OCI-LY7 (cell line): ENCODE measurements around the gene SPEF1. TPM values are rescaled to one million over a fixed set of nuclear protein-coding genes. Genes with fewer than 3 reads are reported as not detected.

Experiments
- BruUV-seq: library from RNA; stranded (reverse); fragments of 400-500 nt; replicated peaks from 2 replicates; lab custom pipeline; 2021; lab: Mats Ljungman, UMichigan
- CTCF ChIA-PET: fragments of 300-600 bp; sonication (Branson Sonifier 250); formaldehyde crosslinking; loops from one replicate; lab custom pipeline; 2022; ENCODE audit warnings: antibody characterized with exemption; ENCODE audit not compliant: unreplicated experiment; lab: Charles Lee
- POLR2A ChIA-PET: fragments of 300-600 bp; sonication (Branson Sonifier 250); formaldehyde crosslinking; loops from one replicate; lab custom pipeline; 2022; ENCODE audit warnings: antibody characterized with exemption; lab: Charles Lee
- DNase-seq: peaks from one replicate; pipeline ENCODE4 v3.0.0-alpha.2; 2015; ENCODE audit warnings: low spot score
- H2AFZ ChIP-seq: fragments of 200-600 bp; sonication (generic), shearing (Covaris generic); 2 replicates; pipeline ENCODE4 v1.6.1; 2014; ENCODE audit warnings: mild to moderate bottlenecking, antibody characterized with exemption, low read length, moderate library complexity
- H3K27ac ChIP-seq: fragments of 200-600 bp; sonication (generic); 2 replicates; pipeline ENCODE4 v1.5.1; 2014; ENCODE audit warnings: mixed run types, low read depth, mild to moderate bottlenecking, moderate library complexity, low read length, inconsistent platforms; ENCODE audit not compliant: poor library complexity, severe bottlenecking
- H3K36me3 ChIP-seq: fragments of 200-600 bp; sonication (generic); 2 replicates; pipeline ENCODE4 v1.6.1; 2014; ENCODE audit warnings: mild to moderate bottlenecking, antibody characterized with exemption, low read length, moderate library complexity, mixed read lengths; ENCODE audit not compliant: insufficient read depth
- H3K4me1 ChIP-seq: fragments of 200-600 bp; sonication (generic); 2 replicates; pipeline ENCODE4 v1.5.1; 2014; ENCODE audit warnings: mild to moderate bottlenecking, low read length; ENCODE audit not compliant: insufficient read depth, poor library complexity, severe bottlenecking
- H3K4me2 ChIP-seq: fragments of 200-600 bp; sonication (generic); 2 replicates; pipeline ENCODE4 v1.6.1; 2014; ENCODE audit warnings: mild to moderate bottlenecking, low read length
- H3K4me3 ChIP-seq: fragments of 200-600 bp; sonication (generic); 2 replicates; pipeline ENCODE4 v1.5.1; 2014; ENCODE audit warnings: mild to moderate bottlenecking, low read depth, low read length; ENCODE audit not compliant: poor library complexity, severe bottlenecking
- H3K79me2 ChIP-seq: fragments of 200-600 bp; sonication (generic); 2 replicates; pipeline ENCODE4 v1.6.1; 2016; ENCODE audit warnings: low read depth, mild to moderate bottlenecking, low read length, moderate library complexity, mixed read lengths; ENCODE audit not compliant: insufficient read depth
- H3K9me2 ChIP-seq: fragments of 200-600 bp; sonication (generic); 2 replicates; pipeline ENCODE4 v1.6.1; 2016; ENCODE audit warnings: mild to moderate bottlenecking, low read length, mixed read lengths; ENCODE audit not compliant: insufficient read depth
- H3K9me3 ChIP-seq: fragments of 200-600 bp; sonication (generic); 2 replicates; pipeline ENCODE4 v1.6.1; 2014; ENCODE audit warnings: mild to moderate bottlenecking, mixed run types, low read length, mixed read lengths
- H4K20me1 ChIP-seq: fragments of 200-600 bp; sonication (generic); 2 replicates; pipeline ENCODE4 v1.6.1; 2014; ENCODE audit warnings: mild to moderate bottlenecking, antibody characterized with exemption, low read length, moderate library complexity, mixed read lengths; ENCODE audit not compliant: insufficient read depth
- EZH2phosphoT487 ChIP-seq: fragments of 200-600 bp; sonication (generic); IDR thresholded peaks from 2 replicates; pipeline ENCODE4 v1.6.1; 2018; ENCODE audit warnings: low read depth, borderline replicate concordance, mild to moderate bottlenecking, mixed run types, antibody characterized with exemption, low read length, moderate library complexity, mixed read lengths
- intact Hi-C: fragments of 100-400 bp; cut with micrococcal nuclease; formaldehyde crosslinking; loops from one replicate; pipeline ENCODE4 v1.10.0; 2022; ENCODE audit not compliant: unreplicated experiment
- total RNA-seq, 2 experiments: library from RNA; depleted of rRNA in 1 of 2; stranded (reverse); fragments of >200 nt in 1 of 2; shearing (Covaris generic) in 1 of 2; gene quantifications; 2 replicates each; pipeline ENCODE4 v1.2.3, GENCODE V29; 2014 to 2022
- TF ChIP-seq, protein P1 (sequence below): fragments of 200-600 bp; sonication (generic); conservative IDR thresholded peaks from 2 replicates; pipeline ENCODE4 v1.5.1; 2014; ENCODE audit warnings: mild to moderate bottlenecking, antibody characterized with exemption, low read length, moderate library complexity, mixed read lengths

The SPEF1 gene
- total RNA-seq, 2 experiments from 2014 or later: 0.09 to 0.27 TPM

DNA sequence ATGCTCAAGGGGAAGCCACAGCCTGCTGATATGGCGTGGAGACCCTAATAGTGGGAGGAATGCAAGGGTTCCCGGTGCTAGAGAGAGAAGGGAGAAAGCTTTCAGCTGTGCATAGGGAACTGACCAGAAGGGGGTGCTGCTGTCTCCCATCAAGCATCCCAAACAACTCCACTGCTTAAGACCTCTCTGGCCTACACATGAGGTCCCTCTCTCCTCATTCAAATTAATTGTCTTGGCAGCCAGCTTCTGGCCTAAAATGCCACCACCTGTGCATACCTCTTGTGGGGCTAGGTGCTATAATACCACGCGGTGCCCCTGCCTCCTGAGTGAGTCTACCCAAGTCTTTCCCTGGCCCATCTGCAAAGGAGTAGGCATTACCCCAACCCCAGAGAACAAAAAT is 28.1 kb downstream of the SPEF1 start:
- peak; percentile 71 for DNase-seq
- Histone ChIP-seq H3K36me3 (peaks cover 38% of the 10 kb centered on the region), H2AFZ (no peak overlapping the region), H3K27ac (no peak overlapping the region), H3K79me2 (no peaks in the 10 kb centered on the region), H3K9me2 (no peaks in the 10 kb centered on the region), H4K20me1 (no peaks in the 10 kb centered on the region), H3K4me3 (no peak overlapping the region), H3K4me2 (no peak overlapping the region), H3K4me1 (no peaks in the 10 kb centered on the region), H3K9me3 (no peaks in the 10 kb centered on the region)
- POLR2A ChIA-PET: no interaction called here
- CTCF ChIA-PET: interaction anchor here (0.6 kb wide), 2 partner anchors 8 to 66 kb away, joined by 3 to 11 read pairs; no protein-coding TSS in a partner anchor
- no TSS peak for BruUV-seq
- intact Hi-C loops: loop anchor here (1.0 kb wide), 1 partner anchor 16 kb away; no protein-coding TSS in a partner anchor
- TF ChIP-seq, protein P1, sequence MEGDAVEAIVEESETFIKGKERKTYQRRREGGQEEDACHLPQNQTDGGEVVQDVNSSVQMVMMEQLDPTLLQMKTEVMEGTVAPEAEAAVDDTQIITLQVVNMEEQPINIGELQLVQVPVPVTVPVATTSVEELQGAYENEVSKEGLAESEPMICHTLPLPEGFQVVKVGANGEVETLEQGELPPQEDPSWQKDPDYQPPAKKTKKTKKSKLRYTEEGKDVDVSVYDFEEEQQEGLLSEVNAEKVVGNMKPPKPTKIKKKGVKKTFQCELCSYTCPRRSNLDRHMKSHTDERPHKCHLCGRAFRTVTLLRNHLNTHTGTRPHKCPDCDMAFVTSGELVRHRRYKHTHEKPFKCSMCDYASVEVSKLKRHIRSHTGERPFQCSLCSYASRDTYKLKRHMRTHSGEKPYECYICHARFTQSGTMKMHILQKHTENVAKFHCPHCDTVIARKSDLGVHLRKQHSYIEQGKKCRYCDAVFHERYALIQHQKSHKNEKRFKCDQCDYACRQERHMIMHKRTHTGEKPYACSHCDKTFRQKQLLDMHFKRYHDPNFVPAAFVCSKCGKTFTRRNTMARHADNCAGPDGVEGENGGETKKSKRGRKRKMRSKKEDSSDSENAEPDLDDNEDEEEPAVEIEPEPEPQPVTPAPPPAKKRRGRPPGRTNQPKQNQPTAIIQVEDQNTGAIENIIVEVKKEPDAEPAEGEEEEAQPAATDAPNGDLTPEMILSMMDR: peak; percentile 86
- no peak for TF ChIP-seq EZH2phosphoT487

DNA sequence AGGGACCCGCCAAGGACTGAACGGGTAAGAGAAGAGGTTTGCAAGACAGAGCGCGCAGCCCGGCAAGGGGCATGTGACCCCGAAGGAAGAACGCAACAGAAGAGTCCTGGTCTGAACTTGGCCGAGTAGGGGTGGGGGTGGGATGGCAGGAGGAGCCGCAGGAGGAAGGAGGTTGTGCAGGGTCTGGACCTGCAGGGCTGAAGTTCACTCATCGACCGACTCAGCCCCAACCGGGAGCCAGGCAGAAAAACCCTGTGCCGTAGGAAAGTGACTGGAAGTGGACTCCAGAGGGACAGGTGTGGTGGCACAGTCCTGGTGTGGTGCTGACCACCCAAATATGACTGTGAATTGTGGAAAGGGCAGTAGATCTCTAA is 28.9 kb downstream of the SPEF1 start:
- intact Hi-C loops: no loop called here
- H3K79me2 ChIP-seq: no peaks in the 10 kb centered on the region

More for the DNA sequence above, 28.9 kb downstream of the SPEF1 start:
- CTCF ChIA-PET: interaction anchor here (0.6 kb wide), 1 partner anchor 66 kb away, joined by 3 read pairs; no protein-coding TSS in a partner anchor
- POLR2A ChIA-PET: no interaction called here
- H2AFZ ChIP-seq: no peak overlapping the region
- H3K4me1 ChIP-seq: no peaks in the 10 kb centered on the region
- H3K9me2 ChIP-seq: no peaks in the 10 kb centered on the region
- H3K36me3 ChIP-seq: peaks cover 31% of the 10 kb centered on the region
- H3K27ac ChIP-seq: no peak overlapping the region
- H4K20me1 ChIP-seq: no peaks in the 10 kb centered on the region
- DNase-seq: no peak
- H3K4me3 ChIP-seq: no peak overlapping the region
- H3K9me3 ChIP-seq: no peaks in the 10 kb centered on the region
- TF ChIP-seq, protein P1: no peak
- TF ChIP-seq EZH2phosphoT487: no peak
- H3K4me2 ChIP-seq: no peak overlapping the region
- BruUV-seq: no TSS peak
